Stimulated activated memory B cell treated with anti-CD40 and anti-IgM and Interleukin-4, amounts not matched to agents 10 μg/mL and 1 μg/mL and 100 μg/mL, for 72 hours (primary cell): ENCODE measurements around the gene STXBP3.
A peak's percentile ranks its signal among the peaks of the same experiment; 100 is the strongest.
"Not testable (repeated sequence)": the region's sequence is repeated elsewhere in the genome, so short reads cannot be mapped to it uniquely, and the experiment has no call there.

ENCODE experiments used
- ATAC-seq: fragments of 150-1000 bp; cut with Tn5 transposase; 2 replicates; pipeline ENCODE4 v1.10.0; 2021
- H3K27ac Mint-ChIP-seq: one replicate; pipeline ENCODE4 v1.8.0; 2022; ENCODE audit warnings: mild to moderate bottlenecking, mixed read lengths
- H3K27me3 Mint-ChIP-seq: one replicate; pipeline ENCODE4 v1.8.0; 2022; ENCODE audit warnings: mixed read lengths
- H3K36me3 Mint-ChIP-seq: one replicate; pipeline ENCODE4 v1.8.0; 2022; ENCODE audit warnings: mixed read lengths
- H3K4me1 Mint-ChIP-seq: one replicate; pipeline ENCODE4 v1.8.0; 2022; ENCODE audit warnings: mixed read lengths
- H3K4me3 Mint-ChIP-seq: one replicate; pipeline ENCODE4 v1.8.0; 2022; ENCODE audit warnings: mild to moderate bottlenecking, moderate library complexity, mixed read lengths
- H3K9me3 Mint-ChIP-seq: one replicate; pipeline ENCODE4 v1.8.0; 2022; ENCODE audit warnings: mixed read lengths

STXBP3 gene

DNA sequence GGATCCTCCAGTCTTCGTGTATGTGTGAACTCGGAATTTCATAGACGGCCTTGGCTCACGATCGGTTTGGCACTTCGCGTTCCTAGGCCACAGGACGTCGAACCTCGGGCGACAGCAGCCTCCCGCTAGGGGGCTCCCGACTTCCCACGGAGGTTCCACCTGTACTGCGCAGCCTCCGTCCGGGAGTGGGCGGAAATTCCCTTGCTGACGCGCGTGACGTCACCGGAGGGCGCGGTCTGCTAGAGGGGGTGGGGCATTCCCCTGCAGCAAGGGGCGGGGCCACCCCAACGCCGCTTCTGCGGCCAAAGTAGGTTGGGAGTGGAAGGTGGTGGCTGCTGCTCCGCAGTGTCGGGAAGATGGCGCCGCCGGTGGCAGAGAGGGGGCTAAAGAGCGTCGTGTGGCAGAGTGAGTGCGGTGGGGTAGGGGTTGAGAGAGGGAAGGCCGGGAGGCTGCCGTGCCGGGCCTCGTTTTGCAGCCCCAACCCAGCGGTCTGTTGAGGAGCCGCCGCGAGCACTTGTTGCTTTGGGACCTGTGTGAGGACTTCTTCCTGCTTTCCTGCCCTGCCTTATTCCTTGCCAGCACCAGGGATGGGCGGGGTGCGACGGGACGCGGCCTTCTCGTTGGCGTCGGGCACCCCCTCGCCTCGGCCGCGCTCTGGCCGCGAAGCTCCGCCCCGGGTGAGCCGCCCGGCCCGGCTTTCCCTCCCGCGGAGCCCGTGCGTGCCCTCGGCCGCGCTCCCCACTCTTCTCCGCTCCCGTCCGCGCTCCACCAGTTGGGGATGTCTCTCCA lies at the start of gene STXBP3:
STXBP3 (plus strand) TSS at position 293 of the 789 bp plus-strand sequence; CDS start at position 357, 64 bp downstream.
- Mint-ChIP-seq H3K4me1 (peaks cover 35% of the 10 kb centered on the region), H3K36me3 (peaks cover 10% of the 10 kb centered on the region), H3K9me3 (no peaks in the 10 kb centered on the region), H3K27me3 (no peaks in the 10 kb centered on the region), H3K4me3 (peak within 1 kb of the TSS; percentile 95), H3K27ac (peak within 1 kb of the TSS; percentile 94)
- ATAC-seq: peak; percentile 99

GRCh38 chr1:108699375-108700332 lies 46.8 kb upstream of the STXBP3 start:
- peaks cover 4% of the 10 kb centered on the region for H3K9me3 Mint-ChIP-seq
- H3K4me3 Mint-ChIP-seq: no peak overlapping the region
- H3K4me1 Mint-ChIP-seq: peaks cover 17% of the 10 kb centered on the region
- ATAC-seq: no peak
- peaks cover 49% of the 10 kb centered on the region for H3K36me3 Mint-ChIP-seq
- H3K27ac Mint-ChIP-seq: no peak overlapping the region
- H3K27me3 Mint-ChIP-seq: no peaks in the 10 kb centered on the region

DNA sequence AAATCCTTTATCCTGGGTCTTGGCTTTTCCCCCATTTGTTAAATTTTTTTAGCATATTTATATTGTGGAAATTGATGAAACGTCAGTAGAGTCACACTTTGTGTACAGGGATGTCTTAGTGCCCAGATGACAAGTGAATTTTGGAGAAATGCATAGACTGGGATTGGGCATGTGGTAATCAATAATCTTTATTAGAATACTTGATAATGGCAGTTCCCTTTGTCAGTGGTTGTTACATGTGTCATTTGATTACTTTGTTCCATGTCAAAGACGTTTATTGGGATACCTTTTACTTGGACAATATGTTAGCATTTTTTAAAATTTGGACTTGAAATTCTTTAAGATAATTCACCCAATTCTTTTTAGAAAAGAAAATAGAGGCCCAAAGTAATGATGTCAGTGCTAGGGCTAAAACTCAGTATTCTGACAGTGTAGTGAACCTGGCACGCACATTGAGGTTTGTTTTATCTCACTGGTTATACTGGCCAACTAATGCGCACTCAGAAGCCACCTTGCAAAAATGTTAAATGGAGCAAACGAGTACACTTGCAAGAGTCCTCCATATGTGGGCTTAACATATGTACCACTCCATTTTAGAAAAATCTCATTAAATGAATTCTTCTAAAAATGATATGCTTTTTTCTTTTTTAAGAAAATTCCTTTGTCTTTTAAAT lies 45.2 kb upstream of the STXBP3 start:
- Mint-ChIP-seq H3K4me3 (no peak overlapping the region), H3K27me3 (no peaks in the 10 kb centered on the region), H3K4me1 (peaks cover 10% of the 10 kb centered on the region), H3K36me3 (peaks cover 42% of the 10 kb centered on the region), H3K27ac (no peak overlapping the region), H3K9me3 (peaks cover 4% of the 10 kb centered on the region)
- no peak for ATAC-seq

GRCh38 chr1:108702109-108702508 lies 44.4 kb upstream of the STXBP3 start:
- H3K4me3 Mint-ChIP-seq, H3K27me3 Mint-ChIP-seq, H3K9me3 Mint-ChIP-seq, ATAC-seq, H3K27ac Mint-ChIP-seq: not testable (repeated sequence)
- Mint-ChIP-seq H3K4me1 (peaks cover 10% of the 10 kb centered on the region), H3K36me3 (peaks cover 42% of the 10 kb centered on the region)

- Mint-ChIP-seq H3K27ac (no peak overlapping the region), H3K9me3 (peaks cover 4% of the 10 kb centered on the region), H3K4me1 (peaks cover 9% of the 10 kb centered on the region), H3K4me3 (no peak overlapping the region), H3K27me3 (peaks cover 7% of the 10 kb centered on the region), H3K36me3 (peaks cover 24% of the 10 kb centered on the region)
- ATAC-seq: peak; percentile 54
These were observed 42.5 kb upstream of the STXBP3 start for GRCh38 chr1:108703939-108704338.

DNA sequence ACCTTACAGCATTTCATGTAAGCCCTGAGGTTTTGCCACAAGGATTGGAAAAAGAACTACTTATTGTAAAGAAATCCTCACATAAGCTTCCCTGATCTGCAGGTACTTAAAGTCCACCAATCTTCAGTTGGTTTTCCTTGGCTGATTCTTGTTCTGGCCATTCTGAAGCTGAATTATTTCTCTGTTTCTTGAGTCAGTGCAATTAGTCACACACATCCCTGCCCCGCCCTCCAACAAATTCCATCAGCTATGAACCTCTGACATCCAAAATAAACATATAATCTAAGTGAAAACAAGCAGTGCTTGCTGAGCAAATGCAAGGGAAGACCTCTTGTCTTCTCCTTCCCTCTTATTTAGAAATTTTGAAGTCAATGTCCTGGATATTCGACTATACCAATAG lies 42.0 kb upstream of the STXBP3 start:
- H3K27ac Mint-ChIP-seq: no peak overlapping the region
- H3K9me3 Mint-ChIP-seq: peaks cover under 1% of the 10 kb centered on the region
- peaks cover 9% of the 10 kb centered on the region for H3K27me3 Mint-ChIP-seq

GRCh38 chr1:108706643-108707042 lies 39.8 kb upstream of the STXBP3 start:
- Mint-ChIP-seq H3K4me1 (no peaks in the 10 kb centered on the region), H3K27me3 (peaks cover 9% of the 10 kb centered on the region), H3K27ac (no peak overlapping the region), H3K36me3 (peaks cover 8% of the 10 kb centered on the region), H3K4me3 (no peak overlapping the region), H3K9me3 (no peaks in the 10 kb centered on the region)
- ATAC-seq: no peak

More for the DNA sequence above, 42.0 kb upstream of the STXBP3 start:
- Mint-ChIP-seq H3K4me3 (no peak overlapping the region), H3K4me1 (peaks cover 3% of the 10 kb centered on the region), H3K36me3 (peaks cover 19% of the 10 kb centered on the region)
- no peak for ATAC-seq

DNA sequence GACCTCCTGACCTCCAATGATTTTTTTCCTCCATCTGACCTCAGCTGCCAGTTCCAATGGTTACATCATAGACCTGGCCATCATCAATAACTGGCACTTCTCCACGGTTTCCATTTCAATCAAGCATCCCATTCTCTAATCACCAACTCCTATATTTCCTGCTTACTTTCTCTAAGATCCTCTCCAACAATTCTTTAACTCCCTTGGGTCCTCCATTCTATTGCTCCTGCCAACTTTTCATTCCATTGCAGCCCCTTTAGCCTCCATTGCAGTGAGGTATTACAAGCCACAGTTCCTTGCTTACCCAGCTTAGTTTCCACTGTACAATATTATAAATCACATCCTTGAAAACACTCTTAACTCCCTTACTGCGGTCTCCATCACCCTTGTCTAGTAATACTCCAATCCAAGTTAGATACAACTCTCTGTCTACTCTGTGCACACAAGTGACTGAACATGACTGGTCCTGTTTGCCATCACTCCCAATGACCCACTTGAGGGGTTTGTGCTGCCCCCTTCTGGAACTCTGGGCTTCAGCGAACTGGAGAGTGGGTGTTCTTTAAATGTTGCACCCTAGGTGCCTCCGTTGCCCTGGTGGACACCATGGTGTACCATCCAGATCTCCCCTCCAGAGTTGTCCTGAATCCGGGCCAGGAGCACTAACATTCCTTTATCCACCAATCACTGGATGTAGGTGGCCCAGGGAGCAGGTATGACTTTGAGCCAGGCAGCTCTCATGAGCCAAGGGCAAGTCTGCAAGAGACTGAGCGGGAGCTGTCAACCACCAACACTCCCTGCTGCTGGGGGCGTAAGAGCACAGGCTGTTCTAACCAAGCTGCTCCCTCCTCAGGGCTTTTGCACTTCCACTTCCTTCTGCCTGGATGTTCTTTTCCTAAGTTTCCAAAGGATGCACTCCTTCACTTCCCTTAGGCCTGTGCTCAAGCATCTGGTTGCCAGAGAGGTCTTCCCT lies 37.5 kb upstream of the STXBP3 start:
- Mint-ChIP-seq H3K27me3 (peaks cover 9% of the 10 kb centered on the region), H3K36me3 (no peaks in the 10 kb centered on the region), H3K9me3 (no peaks in the 10 kb centered on the region), H3K4me1 (no peaks in the 10 kb centered on the region), H3K4me3 (no peak overlapping the region), H3K27ac (no peak overlapping the region)
- no peak for ATAC-seq

DNA sequence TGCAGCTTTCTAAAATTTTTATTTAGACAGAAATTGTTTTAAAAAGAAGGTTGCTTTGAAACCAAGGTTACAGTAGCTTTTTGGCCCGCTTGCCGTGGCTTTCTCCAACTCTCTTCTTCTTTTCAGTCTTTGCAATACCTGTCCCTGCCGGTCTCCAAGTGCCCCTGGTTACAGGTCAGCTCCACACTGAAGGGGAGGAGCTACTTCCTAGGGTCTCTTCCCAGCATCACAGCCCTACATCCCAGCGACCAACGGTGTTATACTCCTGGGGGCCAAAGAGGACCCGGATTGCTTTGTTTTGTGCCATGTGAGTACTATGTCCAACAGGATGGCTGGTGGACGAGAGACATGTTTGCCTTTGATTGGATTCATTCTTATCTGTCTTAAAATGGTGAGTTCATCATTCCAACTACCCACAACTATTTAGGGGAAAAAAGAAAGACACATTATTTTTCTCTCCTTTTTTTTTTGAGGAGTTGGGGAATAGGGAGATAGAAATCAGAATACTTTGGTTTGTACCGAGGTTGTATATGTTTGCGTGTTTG lies 33.8 kb upstream of the STXBP3 start, which contains the start of gene FNDC7:
FNDC7 (plus strand) TSS at position 303 of the 545 bp plus-strand sequence; CDS start at position 329, 26 bp downstream.
- no peak for ATAC-seq
- no peaks in the 10 kb centered on the region for H3K4me1 Mint-ChIP-seq

DNA sequence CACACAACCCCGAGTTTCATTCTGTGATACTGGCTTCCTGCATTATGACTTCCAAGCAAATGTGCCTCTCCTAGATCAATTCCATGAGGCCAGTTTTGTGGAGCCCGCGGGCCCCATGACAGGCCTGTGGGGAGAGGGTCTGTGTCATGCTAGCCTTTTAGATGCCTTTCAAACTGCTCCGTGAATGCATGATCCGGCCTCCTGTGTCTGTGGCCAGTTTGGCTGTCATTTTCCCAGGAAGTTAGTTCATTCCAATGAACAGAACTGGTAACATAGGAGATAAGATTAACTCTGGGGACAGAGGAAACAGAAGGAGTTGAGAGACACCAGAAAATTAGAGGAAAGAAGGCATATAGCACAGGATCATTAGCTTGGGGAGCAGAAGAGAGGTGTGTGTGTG lies 30.5 kb upstream of the STXBP3 start:
- ATAC-seq: no peak
- Mint-ChIP-seq H3K27me3 (peaks cover 15% of the 10 kb centered on the region), H3K4me1 (no peaks in the 10 kb centered on the region), H3K9me3 (no peaks in the 10 kb centered on the region), H3K4me3 (no peak overlapping the region), H3K36me3 (no peaks in the 10 kb centered on the region), H3K27ac (no peak overlapping the region)

More for the DNA sequence above, 33.8 kb upstream of the STXBP3 start, which contains the start of gene FNDC7:
- Mint-ChIP-seq H3K27me3 (peaks cover 24% of the 10 kb centered on the region), H3K27ac (no peak within 1 kb of the TSS), H3K4me3 (no peak within 1 kb of the TSS), H3K36me3 (no peaks in the 10 kb centered on the region), H3K9me3 (no peaks in the 10 kb centered on the region)

DNA sequence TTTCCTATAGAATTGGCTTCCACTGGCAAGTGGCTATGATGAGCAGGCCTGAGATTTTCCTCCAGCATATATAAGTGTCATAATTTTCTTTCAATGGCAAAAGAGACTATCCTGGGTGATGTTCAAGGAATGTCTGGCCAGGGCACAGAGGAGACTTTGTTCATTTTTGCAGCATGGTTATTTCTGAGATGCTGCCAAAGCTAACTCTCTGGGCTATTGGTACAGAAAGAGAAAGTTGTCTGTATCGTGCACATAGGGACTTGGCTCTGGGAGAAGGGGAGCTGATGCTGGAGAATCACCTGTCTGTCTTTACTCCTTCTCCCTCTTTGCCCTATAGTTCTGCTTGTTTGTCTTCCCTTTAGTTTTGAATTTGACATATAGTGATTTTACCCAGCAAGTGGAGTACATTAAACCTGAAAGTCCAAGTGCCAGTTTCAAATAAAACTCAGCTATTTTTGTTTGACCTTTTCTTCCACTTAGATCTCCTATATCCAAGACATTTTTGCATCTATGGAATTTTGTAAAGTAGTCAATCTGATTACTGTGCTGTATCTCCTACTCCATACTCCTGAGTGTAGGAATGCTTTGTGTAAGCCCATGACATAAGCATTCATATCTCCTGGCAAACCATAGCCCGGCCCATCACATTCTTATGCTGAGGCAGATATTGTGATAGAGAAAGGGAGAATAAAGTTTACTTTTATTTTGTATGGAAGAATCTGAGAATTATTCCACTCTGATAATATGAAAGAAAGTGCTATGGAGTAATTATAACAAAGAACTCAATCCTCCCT lies 29.8 kb upstream of the STXBP3 start:
- Mint-ChIP-seq H3K9me3 (no peaks in the 10 kb centered on the region), H3K27me3 (peaks cover 15% of the 10 kb centered on the region), H3K4me1 (no peaks in the 10 kb centered on the region)

GRCh38 chr1:108717774-108718316 lies 28.6 kb upstream of the STXBP3 start:
- ATAC-seq: no peak
- H3K27me3 Mint-ChIP-seq: peaks cover 15% of the 10 kb centered on the region
- H3K36me3 Mint-ChIP-seq: no peaks in the 10 kb centered on the region
- H3K4me1 Mint-ChIP-seq: no peaks in the 10 kb centered on the region
- H3K27ac Mint-ChIP-seq: no peak overlapping the region
- H3K4me3 Mint-ChIP-seq: no peak overlapping the region
- no peaks in the 10 kb centered on the region for H3K9me3 Mint-ChIP-seq

More for the DNA sequence above, 29.8 kb upstream of the STXBP3 start:
- no peak for ATAC-seq
- H3K27ac Mint-ChIP-seq: no peak overlapping the region
- no peak overlapping the region for H3K4me3 Mint-ChIP-seq
- no peaks in the 10 kb centered on the region for H3K36me3 Mint-ChIP-seq
